Nucleus accumbens (tissue), 56 donors: Measurements from ENCODE around the gene VDAC1.
"Not testable (repeated sequence)": the region's sequence is repeated elsewhere in the genome, so short reads cannot be mapped to it uniquely, and the experiment has no call there.

Experiments used
- DNase-seq, 56 donors: peaks; one replicate each; lab custom pipeline; 2025; lab: John Stamatoyannopoulos, UW

The VDAC1 gene

DNA sequence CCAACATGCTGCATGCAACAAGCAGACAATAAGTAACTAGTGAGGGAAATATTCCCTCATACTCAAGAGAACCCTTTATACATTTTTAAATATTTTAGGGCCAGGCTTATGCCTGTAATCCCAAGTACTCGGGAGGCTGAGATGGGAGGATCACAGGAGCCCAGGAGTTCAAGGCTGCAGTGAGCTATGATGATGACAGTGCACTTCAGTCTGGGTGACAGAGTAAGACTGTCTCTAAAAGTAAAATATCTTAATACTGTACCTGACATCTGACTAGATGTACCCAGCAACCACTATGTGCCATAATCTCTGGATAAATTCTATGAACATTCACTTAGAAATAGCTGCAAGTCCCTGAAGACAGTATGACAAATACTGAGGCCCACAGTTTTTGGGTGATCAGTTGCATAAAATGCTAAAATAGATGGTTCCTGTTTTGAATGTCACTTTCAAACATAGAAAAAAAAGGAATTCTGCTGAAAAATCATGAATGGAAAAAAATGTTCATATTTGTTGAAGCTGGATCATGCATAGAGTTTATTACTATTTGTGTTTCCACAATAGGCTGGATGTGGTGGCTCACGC is 34.4 kb downstream of the VDAC1 start:
- DNase-seq, result no peak

DNA sequence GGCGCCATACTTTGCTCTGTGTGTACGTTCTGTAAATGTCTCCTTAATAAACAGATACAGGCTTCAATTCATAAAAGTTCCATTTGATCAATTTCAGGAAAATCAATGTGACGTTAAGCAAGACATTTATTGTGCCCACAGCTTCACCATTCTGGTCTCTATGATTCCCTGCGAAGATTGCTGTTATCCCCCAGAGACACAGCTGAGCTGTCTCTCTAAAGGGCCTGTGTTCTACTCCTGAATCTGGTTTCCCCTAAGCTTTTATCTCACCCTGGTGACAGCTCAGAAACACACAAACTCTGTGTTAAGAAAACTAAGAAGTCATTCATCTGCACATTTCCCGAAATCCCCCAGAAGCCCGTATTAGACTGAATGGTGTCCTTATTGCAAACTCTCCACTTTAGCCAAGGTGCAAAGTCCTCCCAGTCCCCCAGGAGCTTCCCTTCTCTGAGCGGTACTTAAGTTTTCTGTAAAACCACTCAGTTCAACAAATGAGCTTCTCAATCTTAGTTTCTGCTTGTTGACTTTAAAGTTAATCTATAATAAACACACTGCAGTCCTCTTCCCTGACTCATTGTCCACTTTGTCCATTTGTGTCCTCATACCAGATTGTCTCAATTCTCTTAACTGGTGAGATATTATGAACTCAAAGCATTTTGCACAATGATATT is 35.0 kb downstream of the VDAC1 start:
- DNase-seq, result peak in 4 of 56 donors; percentile 12 to 37 (median 25)

DNA sequence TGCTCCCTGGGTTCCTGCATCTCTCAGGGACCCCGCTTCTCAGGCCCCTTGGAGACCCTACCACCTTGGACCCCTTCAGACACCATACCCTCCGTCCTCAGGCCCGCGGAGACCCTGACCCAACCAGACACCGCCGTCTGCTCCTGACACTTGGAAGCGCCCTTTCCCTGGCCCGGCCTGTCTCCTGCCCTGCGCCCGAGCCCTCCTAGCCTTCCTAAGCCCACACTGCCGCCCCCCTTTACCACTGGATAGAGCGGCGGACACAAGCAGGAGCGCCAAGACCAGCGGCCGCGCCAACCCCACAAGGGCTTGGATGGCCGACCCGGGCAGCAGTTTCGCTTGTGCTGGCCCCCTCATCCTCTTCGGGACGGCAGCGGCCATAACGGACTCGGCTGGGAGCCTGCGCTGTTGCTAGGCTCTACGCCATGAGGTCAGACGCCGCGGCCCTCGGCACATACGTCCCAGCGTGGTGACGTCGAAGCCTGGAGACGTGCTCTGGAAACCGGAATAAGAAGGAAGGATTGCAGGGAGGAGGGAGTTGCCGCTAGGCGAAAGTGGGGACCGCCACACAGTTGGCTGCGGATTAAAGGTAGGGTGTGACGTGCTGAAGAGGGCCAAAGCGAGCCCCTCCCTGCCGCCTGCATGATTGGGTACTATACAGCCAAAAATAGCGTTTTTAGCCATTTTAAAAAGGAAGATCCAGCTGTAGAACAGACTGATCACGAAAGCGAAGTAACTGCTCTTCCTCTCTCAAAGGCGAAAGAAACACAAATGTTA is 36.4 kb downstream of the VDAC1 start, which contains the start of gene C5orf15:
Gene C5orf15, minus strand, starts transcription at position 422 of the 777 bp plus-strand sequence. Its CDS starts 41 bp downstream, at position 381.
- DNase-seq, result peak; percentile 71 to 98 (median 92)

DNA sequence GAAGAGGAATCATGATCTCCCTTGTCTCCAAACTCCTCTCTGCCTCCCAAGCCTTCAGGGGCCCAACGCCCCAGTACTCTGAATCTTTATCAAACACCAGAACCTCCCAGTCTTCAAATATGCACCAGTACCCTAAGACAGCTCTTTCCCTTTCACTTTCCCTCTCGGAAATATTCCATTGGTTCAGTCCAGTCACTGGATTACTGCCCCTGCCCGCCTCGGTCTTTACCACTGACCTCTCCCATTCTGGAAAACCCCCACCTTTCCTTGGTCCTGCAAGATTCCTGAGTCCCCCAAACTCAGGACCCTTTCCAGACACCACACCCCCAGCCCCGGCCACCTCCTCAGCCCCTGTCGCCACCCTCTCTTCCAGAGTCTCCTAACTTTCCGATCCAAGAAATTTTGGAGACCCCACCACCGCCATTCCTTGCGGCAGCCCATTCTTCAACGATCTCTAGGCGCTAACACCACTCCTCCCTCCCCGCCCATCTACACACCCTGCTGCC is 37.0 kb downstream of the VDAC1 start:
- peak in 1 of 56 donors; percentile 41 for DNase-seq

DNA sequence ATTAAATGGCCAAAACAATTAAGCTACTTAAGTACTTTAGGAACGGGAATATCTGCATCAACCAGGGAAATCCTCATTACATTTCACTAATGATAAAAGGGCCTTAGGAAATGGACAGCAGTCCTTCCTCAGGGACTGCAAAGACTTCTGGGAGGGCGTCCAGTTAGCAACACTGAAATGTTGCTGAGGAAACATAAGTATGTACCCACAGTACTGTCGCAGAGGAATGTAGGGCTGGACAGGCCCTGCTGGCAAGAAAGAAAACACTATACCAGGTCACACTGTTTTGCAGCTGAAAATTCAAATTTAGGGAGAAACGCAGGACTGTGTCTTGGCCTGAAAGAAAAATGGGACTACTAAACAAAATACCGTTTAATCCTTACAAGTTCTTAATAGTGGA is 37.7 kb downstream of the VDAC1 start:
- no peak for DNase-seq

DNA sequence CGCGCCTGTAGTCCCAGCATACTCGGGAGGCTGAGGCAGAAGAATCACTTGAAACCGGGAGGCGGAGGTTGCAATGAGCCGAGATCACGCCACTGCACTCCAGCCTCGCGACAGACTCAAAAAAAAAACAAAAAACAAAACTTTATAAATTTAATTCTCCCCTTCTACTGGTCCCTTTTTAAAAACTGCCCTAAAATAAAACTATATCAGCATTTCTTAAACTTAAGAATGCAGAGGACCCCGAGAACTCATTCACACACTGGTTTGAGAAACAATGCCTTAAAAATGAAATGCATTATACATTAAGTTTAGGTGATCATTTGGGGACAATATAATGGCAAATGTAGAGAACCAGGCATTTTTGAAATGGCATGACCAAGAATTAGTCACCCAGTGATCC is 38.7 kb downstream of the VDAC1 start:
- DNase-seq, result no peak

DNA sequence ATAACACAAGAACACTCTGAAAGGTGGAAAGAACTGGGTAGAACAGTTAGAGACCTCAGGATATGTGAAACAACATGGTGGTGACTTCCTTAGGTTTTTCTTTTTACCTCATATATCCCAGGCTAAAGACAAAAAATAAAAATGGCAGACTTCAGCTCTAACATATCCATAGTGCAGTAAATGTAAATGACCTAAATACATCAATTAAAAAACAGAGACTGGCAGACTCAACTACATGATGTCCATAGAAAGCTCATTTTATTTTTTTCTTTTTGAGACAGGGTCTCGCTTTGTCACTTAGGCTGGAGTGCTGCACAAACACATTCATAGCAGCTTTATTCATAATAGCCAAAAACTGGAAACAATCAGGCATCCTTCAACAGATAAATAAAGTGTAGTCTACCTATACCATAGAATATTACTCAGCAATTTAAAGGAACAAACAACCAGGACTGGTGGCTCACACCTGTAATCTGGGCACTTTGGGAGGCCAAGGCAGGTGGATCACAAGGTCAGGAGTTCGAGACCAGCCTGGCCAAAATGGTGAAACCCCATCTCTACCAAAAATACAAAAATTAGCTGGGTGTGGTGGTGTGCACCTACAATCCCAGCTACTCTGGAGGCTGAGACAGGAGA is 41.2 kb downstream of the VDAC1 start:
- no peak for DNase-seq

DNA sequence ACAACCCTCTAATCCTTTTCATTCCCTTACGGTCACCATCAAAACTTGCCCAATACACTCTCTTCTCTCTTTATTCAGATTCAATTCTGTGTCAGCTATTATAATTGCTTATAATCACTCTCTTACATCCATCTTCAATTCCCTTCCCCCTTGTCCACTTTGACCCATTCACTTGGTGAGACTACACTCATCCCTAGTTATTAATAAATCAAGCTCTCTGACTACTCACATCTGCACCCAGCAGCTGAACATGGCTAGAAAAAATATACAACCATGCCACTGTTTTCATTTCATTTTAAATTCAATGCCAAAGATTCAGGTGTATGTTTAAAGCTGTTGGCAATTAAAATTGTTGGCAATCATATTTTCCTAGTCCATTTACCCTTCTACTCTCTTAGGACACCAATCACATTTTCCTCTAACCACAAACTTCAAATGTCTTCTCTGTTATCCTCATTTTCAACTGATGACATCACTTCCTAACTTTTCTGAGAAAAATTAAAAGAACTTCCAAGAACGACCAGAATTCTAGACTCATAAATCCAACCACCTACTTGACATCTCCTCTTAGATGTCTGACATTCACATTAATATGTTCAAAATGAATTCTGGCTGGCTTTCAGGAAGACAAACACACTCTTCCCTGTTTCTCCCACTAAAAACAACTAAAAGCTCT is 41.8 kb downstream of the VDAC1 start:
- no peak for DNase-seq

DNA sequence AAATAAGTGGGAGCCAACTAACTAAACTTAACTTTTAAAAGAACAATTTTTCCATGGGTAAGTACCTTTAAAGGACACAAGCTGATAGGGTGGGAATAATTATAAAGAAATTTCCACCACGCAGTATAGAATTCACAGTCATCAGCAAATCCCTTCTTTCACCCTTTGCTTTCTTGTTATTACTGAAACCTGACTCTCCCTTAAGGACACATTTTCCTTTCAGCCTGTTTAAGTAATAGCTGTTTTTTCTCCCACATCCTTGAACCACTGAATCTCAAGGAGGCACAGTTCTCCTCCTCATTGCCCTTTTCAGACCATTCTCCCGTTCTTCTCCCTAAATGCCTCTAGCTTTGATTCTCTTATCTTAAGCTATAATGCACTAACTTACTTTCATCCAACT is 42.6 kb downstream of the VDAC1 start:
- DNase-seq, result no peak

DNA sequence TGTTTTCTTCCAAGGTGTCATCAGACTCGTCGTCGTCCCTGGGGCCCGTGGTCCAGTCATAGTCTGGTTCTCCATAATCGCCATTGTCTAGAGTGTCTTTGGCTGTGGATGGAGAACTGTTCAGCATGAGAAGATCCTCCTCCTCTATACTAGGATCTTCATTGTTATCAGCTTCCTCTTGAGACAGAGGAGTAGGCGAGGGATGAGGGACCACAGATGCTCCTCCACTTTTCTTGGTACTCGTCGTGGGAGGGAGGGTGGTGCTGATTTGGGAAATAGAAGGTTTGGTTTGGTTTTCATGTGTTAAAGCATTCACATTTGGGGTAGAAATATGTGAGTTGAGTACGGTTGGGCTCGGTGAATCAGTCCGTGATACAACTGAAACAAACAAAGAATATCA is 45.1 kb downstream of the VDAC1 start:
- DNase-seq, result no peak

DNA sequence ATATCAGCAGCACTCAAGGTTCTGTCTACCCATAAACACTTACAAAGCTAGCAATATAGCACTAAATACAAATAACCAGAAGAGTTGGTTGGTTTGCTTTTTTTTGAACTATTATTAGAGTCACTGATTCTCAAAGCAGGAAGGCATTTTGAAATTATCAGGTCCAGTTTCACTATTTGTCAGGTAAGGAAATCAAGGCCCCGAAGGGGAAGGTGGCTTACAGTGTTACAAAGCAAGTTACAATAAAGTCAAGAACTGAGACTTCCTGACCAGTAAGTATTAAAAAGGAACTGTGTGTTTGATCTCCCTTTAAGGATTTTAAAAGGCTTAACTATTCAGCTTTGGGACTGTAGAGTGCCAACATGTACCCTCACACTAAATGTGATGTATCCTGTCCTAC is 47.2 kb downstream of the VDAC1 start:
- DNase-seq, result no peak

DNA sequence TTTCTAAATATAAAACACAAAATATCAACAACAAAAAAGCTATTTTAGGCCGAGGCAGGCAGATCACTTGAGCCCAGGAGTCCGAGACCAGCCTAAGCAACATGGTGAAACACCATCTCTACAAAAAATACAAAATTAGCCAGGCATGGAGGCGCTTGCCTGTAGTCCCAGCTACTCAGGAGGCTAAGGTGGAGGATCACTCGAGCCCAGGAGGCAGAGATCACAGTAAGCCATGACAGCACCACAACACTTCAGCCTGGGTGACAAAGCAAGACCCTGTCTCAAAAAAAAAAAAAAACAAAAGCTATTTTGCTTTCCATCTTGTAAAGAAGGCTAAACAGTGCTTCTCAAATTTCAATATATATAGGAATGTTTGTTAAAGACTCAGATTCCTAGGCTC is 47.7 kb downstream of the VDAC1 start:
- no peak for DNase-seq

DNA sequence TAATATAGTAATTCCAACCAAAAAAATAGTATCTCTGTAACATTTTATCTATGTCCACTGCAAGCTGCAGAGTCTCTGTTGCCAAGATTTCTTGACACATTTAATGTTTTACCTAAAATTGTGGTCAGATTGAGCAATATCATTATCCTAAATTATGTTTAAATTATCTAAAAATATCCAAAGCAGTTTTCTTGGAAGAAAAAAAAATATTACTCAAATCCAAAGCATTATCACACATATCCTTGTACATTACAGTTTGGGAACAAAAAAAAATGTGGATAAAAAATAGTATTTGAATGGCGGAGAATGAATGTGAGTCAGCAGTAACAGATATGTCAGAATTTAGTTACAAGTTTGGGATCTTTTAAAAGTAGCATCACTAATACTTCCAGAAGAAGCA is 48.6 kb downstream of the VDAC1 start:
- not testable (repeated sequence) for DNase-seq

DNA sequence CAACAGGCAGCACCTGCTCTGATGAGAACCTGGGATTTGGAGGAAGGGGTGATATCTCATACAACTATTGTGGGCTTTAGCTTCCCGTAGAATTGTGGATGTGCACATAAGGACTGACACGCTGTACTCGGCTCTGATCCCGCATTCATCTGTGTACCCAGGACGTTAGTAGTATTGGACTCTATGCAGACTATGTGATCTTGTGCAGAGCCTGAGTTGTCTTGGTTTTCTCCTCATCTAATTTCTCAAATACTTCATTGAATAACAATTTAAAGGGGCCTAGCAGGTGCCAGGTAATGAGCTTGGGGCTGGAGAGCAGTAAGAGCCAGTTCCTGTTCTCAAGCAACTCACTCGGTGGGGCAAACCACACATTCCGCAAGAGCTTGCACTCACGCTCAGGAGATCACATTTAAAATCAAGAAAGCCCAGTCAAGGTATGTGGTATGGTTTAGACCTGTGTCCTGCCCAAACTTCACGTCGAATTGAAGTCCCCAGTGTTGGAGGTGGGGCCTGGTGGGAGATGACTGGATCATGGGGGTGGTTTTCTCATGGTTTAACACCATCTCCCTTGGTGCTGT is 51.1 kb downstream of the VDAC1 start:
- DNase-seq, result no peak

DNA sequence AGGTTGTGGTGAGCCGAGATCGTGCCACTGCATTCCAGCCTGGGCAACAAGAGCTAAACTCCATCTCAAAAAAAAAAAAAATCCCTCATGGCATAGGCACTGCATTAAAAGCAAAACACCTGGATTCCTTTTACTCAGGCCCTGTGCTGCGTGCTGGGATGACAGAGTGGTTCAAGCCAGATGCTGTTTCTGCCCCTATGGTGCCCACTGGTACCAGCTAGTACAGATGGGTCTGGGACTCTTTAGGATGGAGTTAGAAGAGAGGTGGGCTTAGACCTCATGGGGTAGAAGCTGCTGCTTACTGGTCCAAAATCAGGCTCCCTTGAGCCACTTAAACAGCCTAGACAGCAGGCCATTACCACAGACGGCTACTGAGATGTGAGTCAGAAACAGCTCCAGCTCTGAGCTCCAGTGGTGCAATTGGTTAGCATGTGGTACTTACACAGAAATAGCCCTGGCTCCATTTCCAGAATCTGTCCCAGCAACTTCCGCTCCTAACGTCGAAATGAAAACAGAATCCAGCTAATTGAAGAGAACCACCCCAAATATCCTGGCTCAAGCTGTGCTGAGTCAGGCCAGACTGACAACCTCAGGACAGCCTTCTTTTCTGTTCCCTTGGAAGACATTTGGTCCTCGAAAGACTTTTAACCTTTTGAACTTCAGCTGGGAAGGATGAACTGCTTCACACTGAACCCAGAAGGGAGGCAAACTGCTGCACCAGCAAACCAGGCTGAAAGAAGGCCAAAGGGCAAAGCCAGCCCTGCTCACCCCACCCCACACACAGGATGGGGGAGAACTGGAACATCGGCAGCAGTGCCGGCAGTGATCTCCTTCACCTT is 51.8 kb downstream of the VDAC1 start:
- peak in 6 of 56 donors; percentile 18 to 45 (median 24) for DNase-seq

DNA sequence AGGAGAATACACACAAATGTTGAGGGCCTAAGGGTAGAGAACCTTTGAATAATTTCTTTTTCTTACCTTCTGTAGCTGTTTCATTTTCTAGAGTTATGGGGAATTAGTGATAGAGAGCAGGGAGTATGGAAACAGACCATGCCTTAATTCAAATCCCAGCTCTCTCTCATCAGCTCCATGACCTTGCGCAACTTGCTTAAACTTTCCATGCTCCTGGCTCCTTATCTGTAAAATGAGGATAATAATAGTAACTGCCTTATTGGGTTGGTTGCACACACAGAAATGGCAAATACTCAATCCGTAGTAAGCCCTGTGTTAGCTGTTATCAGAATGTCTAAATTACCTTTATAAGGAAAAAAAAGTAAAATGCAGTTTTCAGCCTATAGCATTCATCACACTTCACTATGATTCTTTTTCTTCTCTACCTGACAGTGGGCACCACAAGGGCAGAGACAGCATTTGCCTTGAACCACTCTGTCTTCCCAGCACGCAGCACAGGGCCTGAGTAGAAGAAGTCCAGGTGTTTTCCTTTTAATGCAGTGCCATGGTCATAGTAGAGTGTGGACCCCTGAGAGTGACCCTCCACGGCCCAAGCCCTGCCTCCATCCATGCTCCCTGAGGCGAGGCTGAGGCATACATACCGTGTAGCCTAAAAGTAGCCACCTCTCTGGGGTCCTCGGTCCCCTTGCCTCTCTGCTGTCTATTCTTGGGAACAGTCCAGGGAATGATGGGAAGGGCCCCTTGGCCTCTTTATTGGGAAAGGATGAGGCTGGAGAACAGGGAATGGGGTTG is 53.8 kb downstream of the VDAC1 start:
- DNase-seq, result no peak

DNA sequence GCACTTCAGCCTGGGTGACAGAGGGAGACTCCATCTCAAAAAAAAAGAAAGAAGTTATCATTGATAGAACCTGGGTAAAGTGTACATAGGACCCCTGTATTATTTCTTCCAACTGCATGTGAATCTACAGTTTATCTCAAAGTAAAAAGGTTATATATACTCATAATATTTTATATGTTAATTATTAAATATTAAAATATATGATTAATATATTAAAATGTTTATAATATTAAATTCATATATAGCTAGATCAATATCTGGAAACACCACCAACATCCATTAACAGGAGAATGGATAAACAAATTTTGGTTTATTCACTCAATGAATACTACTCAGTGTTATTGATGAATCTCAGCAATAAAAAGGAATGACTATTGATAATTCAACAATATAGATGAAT is 56.1 kb downstream of the VDAC1 start:
- no peak for DNase-seq

DNA sequence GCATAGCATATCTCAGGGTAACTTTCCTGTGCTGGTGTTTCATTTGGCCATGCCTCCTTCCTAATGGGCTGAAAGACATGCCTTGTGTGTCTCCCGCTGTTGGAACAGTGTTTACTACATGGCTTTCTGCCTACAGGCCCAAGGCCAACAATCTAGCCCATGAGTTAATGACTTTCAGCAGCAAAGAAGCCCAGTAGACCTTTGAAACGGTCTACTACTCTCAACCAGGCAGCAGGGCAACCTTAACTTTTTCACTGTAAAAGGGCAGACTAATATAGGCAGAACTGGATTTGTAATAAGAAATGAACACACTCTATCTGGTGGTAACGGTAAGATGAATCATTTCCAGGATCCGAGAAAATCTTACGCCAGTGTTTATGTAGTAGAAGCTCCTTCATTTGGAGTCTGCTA is 57.3 kb downstream of the VDAC1 start:
- DNase-seq, result peak in 3 of 56 donors; percentile 8 to 18 (median 17)
